Stimulated activated CD4-positive, alpha-beta T cell treated with anti-CD3 and anti-CD28 coated beads, Interleukin-15, amount 100 ng/mL, for 1 hour (primary cell): ENCODE results near the gene CACNA2D4.
"Not testable (repeated sequence)": the region's sequence is repeated elsewhere in the genome, so short reads cannot be mapped to it uniquely, and the experiment has no call there.

Experiments
- DNase-seq, 2 donors: peaks; one replicate each; pipeline ENCODE4 v3.0.0-alpha.2; 2020; ENCODE audit warnings: low read depth in 1 of 2, low spot score in 1 of 2

CACNA2D4 gene

DNA sequence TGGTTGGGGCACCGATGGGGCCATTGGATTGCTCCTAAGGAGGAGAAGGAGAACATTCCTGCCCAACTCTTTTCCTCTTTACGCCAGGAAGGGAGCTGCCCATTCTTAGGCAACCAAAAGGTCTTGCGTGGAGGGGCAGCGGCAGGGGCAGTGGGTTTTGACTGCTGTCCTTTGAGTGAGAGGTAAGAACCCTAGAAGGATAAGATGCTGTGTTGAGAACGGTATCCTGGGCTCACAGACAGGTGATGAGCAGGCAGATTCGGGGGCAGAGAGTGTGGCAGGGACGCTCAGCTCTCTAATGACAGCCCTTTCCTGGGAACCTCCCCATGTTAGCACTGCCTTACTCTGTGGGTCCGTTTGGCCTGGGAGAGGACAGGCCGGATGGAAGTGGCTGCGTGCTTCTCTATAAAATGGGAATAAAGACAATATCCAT is 84.8 kb downstream of the CACNA2D4 start:
- DNase-seq = no peak

DNA sequence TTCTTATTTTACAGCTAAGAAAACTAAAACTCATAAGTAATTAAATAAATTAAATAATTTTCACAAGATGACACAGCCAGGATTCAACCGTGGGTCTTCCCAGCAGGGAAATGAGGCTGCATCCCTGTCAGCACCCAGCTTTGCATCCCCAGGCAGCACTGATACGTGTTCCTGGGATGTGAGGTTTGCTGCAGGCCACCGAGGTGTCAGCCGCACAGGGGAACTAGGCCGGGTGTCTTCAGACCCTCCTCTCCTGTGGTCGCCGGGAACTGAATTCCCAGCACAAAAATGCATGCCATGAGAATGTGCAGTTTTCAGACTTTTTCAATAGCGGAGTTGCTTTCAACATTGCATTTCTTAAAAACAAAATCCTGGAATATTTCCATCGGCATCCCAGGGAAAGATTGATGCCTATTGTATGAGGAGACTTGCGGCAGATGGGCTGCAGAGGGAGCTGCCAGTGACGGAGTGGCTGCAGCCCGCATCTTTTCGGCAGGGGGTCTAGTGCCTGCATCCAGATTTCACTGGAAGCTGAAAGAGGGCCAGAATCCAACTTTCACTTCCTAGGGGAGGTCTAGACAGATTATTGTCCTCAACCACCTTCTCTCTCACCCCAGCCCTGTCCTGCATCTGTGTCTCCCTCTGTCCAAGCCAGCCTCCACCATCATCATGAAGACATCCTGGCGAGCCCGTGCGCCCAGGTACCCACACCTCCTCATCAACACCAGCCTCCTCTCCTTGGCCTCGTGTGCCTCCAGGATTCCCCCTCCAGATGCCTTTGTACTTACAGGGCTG is 85.5 kb downstream of the CACNA2D4 start:
- no peak for DNase-seq

DNA sequence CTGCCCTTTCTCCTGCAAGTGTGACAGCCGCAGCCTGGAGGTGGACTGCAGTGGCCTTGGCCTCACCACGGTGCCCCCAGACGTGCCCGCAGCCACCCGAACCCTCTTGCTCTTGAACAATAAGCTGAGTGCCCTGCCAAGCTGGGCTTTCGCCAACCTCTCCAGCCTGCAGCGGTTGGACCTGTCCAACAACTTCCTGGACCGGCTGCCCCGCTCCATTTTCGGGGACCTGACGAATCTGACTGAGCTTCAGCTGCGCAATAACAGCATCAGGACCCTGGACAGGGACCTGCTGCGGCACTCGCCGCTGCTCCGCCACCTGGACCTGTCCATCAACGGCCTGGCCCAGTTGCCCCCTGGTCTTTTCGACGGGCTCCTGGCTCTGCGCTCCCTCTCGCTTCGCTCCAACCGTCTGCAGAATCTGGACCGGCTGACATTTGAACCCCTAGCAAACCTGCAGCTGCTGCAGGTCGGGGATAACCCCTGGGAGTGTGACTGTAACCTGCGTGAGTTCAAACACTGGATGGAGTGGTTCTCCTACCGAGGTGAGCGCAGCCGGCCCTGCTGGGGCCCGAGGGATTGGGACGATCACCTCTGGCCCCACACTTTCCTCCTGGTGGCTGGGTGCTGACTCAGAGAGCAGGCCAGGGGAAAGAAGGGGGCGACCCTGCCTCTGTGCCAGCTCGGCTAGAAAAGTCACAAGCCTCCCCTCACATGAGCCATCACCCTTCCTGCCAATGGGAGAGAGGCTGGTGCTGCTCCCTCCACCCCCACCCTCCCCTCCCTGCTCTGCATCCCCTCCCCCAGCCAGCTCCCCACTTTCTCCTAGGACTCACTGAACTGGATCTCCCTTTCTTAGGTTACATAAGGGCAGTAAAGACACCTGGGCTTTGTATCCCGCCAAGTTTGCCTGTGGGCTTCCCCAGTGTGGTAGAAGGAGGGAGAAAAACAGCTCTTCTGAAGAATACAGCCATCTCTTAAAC is 87.2 kb downstream of the CACNA2D4 start:
- DNase-seq = no peak

GRCh38 chr12:1830401-1830845 is 88.0 kb downstream of the CACNA2D4 start:
- DNase-seq = no peak

DNA sequence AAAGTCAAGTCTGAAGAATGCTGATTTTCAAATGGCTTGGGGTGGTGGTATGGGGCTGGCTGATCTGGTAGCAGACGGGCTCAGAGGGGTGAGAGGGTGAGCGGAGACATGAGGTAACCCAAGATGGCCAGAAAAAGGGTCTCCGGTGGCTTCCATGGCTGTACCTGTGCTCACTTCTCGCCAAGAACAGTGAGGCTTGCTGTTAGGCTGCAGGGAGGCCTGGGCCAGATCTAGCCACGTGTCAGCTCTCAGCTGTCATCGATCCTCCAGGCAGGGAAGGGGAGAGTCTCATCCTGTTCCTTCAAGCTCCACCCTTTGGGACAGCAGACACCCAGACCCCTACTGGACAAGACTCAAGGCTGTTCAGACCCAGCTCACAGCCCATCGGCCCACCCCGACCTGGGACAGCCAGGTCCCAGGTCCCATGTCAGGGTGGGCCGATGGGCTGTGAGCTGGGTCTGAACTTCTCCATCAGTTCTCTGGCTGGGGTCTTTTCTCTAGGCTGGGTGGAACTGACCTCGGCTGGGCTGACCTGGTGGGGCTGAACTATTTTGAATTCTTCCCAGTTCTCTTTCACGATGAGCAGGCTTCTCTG is 89.0 kb downstream of the CACNA2D4 start:
- no peak for DNase-seq

DNA sequence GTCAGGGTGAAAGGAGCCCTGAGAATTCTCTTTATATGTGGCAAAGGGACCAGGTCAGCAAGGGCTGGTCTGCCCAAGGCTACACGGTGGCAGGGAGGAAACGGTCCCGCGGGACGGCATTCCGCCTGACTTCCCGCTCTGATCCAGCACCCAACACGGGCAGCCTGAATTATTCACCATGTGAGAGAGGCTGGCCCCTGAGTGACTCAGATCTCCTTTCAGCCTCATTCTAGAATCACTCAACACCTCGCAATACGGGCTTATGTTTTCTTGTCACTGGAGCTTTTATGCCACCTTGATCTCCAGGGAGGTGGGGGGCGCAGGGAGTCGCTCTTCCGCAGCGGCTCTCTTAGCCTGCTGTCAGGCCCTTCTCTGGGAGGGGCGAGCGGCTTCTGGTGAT is 89.6 kb downstream of the CACNA2D4 start:
- no peak for DNase-seq

DNA sequence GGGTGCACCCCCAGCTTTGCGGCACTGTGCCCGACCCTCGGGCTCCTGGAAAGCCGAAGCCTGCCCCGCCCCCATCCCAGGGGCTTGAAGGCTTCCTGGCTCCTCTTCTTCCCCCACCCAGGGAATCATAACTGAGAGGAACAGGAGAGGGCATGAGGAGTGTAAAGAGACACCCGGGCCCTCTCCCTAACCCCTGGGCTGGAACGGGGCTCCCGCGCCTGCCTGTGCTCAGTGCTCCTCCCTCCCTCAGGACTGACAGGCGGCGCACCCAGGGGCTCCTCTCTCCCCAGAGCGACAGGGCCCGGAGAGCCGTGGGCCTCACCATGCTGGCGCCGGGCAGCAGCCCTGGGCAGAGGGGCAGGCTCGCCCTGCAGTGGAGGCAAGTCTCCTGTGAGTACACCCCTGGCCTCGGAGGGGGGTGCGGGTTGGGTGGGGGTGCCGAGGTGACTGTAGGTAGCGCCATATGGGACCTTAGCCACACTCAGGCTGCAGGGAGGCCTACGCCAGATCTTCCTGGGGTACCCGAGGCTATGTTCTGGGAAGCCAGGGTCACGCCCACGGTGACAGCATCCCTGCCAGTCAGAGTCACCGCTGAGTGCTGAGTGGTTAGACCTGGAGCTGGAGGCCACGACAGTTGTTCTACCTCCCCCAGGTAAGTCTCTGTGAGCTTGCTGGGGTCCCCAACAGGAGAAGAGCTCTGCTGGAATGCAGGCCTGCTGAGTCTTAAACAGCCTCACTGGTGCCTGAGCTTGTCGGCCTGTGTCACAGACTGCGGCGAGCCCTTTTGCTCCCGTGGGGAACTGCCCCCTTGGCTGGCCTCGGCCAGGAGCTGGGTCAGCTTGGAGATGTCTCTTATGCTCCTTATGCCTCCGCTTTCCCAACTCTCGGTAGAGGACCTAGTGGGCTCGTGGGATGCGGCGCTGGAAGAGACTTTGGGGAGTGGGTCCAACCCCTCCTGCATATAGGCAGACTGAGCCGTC is 90.3 kb downstream of the CACNA2D4 start:
- no peak for DNase-seq

DNA sequence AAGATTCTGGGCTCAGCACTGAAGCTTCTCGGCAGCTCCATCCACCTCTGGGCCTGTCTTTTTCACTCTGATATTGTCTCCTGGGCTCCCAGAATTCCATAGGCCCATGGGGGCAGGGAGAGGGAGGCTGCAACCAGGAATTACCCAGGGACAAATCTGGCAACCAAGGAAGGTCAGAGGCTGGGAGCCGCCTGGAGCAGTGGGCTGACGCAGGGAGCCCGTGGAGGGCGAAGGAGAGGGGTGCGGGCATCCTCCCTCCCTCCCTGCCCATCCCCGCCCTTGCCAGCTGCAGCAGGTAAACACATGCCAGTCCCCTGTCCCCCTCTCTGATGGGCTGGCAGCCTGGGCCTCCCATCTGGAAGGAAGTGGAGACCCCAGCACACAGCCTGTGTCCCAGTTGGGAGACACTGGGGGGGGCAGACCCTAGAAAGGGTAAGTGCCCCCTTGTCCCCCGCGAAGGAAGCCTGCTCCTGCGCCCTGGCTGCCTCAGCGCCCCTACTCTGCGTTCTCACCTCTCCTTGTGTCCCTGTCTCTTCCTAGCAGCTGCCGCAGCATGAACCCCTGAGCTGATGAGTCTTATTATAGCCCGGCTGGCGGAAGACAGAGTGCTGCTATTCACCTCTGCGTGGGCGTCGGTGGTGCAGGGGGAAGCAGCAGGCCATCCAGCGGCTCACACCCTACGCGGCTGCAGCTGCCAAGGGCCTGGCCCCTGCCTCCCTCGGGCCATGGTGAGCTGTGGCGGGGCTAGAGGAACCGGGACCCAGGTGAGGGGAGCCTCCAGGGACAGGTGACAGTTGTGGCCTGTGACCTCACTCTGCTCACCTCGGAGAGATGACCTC is 91.4 kb downstream of the CACNA2D4 start:
- DNase-seq = no peak

DNA sequence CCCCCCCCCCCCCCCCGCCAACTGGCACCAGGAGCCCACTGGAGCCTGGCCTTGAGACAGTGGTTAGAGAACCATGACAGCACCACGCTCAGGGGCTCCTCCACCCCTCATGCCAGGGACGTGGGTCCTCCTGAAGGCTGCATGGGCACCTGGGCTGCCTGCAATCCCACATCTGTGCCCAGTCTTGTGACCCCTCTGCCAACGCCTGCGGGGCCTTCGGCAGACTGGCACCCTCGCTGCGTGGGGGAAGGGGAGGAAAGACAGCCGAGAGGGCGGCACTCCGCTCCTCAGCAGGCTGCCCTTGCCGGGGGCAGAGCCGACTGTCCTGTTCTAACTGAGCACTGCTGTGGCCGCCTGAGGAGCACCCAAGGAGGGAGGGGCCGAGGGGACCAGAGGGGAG is 92.1 kb downstream of the CACNA2D4 start:
- DNase-seq = no peak

DNA sequence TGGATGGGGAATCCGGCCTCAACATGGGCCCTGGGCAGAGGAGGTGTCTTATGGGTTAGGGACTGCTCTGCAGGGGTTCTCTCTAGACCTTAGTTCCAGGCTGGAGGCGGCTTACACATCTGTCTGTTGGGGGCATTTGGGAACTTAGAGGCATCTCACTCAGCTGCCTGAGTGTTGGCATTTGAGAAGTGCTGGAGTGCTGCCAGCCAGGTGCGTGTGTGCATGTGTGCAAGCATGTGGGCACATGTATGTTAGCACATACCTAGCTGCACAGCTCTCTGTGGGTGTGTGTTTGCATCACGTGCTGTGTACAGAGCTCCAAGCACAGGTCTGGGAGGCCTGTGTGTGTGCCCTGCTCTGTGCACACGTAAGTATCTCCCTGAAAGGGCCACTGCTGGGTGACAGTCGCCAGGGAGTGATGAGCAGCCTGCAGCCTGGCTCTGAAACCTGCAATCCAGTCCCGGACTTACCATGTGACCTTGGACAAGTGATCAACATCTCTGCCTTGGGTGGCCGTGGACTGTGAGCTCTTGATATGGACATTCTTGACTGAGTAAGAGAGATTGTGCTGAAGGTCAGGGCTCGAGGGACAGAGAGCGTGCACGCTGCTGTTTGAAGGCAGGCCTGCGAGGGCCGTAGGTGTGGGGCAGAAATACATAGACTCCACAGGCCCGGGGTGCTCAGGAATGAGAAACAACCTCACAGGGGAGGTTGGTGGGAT is 92.9 kb downstream of the CACNA2D4 start:
- no peak for DNase-seq

- no peak for DNase-seq
Measured at GRCh38 chr12:1823237-1823636, 95.2 kb downstream of the CACNA2D4 start.

GRCh38 chr12:1822699-1823098 is 95.8 kb downstream of the CACNA2D4 start:
- DNase-seq = no peak

DNA sequence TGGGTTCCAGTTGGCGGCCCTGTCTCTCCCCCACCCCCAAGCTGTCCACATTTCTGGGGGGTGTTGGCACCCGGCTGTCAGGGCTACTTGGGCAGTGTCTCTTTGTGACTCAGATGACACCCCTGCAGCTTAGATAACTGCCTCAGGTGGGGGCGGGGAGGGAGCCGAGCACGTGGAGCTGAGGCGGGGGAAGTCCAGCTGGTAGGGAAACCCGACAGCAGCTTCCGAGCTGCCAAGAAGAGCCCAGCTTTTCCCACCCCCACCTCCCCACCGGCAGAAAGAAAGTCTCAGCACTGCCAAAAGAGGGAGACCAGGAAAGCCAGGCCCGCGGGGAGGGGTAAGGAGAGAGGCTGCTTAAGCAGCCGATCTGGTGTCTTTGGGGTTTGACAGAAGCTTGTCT is 96.6 kb downstream of the CACNA2D4 start:
- no peak for DNase-seq

GRCh38 chr12:1820896-1821291 is 97.6 kb downstream of the CACNA2D4 start:
- no peak for DNase-seq

GRCh38 chr12:1820191-1820895 is 98.1 kb downstream of the CACNA2D4 start, which contains the start of gene LRTM2:
LRTM2 (plus strand) TSS chr12:1820565; CDS start chr12:1828149, 7,584 bp downstream.
- DNase-seq = no peak

DNA sequence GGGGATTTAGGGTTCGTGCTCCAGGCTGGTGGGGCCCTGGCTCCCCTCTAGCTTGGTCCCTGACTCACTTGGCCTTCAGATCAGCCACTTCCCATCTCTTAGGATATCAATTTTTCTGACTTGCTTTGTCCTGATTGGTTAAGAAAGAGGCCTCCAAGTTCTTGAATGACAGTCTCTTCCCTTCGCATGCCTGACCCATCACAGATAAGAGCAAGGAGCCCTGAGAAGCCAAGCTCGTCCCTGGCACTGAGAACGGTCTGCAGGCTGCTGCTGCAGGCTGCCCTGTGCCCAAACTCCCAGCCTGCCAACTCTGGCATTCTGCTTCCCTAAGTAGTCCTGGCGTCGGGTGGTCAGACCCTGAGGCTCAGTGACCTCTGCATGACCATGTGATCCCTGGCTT is 98.9 kb downstream of the CACNA2D4 start:
- DNase-seq = no peak

DNA sequence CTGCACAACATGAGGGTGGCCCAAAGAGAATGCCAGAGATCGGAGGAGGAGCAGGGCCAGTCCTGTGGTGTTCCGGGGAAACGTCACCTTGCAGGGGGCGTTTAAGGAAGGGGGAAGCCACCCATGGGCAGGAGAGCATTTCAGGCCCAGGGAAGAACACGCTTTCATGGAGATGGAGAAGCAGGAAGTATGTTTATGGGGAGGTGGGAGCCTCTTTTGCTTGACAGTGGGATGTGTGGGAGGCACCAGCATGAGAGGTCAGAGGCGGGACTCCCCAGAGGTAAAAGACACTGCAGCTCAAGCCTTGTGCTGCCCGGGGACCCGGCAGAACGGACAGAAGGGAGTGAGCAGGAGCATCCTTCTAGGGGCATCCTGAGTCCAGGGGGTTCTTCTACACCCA is 99.4 kb downstream of the CACNA2D4 start:
- DNase-seq = no peak

DNA sequence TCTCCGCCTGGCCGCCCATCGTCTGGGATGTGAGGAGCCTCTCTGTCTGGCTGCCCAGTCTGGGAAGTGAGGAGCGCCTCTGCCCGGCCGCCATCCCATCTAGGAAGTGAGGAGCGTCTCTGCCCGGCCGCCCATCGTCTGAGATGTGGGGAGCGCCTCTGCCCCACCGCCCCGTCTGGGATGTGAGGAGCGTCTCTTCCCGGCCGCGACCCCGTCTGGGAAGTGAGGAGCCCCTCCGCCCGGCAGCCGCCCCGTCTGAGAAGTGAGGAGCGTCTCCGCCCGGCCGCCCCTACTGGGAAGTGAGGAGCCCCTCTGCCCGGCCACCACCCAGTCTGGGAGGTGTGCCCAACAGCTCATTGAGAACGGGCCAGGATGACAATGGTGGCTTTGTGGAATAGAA is 100.5 kb downstream of the CACNA2D4 start:
- not testable (repeated sequence) for DNase-seq
